Vagina (tissue), 2 donors: Measurements from ENCODE around the gene TRIM5.

Experiments used
- POLR2A ChIP-seq, 2 donors: fragments of 450-650 bp; IDR thresholded peaks; one replicate each; pipeline ENCODE4 v1.6.1; 2017; ENCODE audit warnings: antibody characterized with exemption in 2 of 2, mild to moderate bottlenecking in 2 of 2, moderate library complexity in 2 of 2
- TF ChIP-seq, protein P1 (sequence below), 3 experiments: fragments of 450-650 bp in 2 of 3; fragments of 200-600 bp in 1 of 3; sonication (generic) in 1 of 3; IDR thresholded peaks; one replicate each; pipeline ENCODE4 v1.5.1; 2017 to 2019; ENCODE audit warnings: antibody characterized with exemption in 3 of 3, mild to moderate bottlenecking in 2 of 3, moderate library complexity in 2 of 3

DNA sequence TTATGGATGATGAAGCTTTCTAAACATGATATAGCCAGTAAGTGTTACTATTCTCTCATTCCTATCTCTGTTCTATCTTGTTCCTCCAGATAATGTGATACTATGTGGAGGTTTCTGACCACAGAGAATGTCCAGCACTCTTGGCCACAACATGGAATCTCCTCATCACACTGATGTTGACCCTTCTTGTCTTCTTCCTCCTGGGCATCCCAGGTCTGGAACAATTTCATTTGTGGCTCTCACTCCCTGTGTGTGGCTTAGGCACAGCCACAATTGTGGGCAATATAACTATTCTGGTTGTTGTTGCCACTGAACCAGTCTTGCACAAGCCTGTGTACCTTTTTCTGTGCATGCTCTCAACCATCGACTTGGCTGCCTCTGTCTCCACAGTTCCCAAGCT lies 41.5 kb upstream of the TRIM5 start:
- TF ChIP-seq, protein P1, sequence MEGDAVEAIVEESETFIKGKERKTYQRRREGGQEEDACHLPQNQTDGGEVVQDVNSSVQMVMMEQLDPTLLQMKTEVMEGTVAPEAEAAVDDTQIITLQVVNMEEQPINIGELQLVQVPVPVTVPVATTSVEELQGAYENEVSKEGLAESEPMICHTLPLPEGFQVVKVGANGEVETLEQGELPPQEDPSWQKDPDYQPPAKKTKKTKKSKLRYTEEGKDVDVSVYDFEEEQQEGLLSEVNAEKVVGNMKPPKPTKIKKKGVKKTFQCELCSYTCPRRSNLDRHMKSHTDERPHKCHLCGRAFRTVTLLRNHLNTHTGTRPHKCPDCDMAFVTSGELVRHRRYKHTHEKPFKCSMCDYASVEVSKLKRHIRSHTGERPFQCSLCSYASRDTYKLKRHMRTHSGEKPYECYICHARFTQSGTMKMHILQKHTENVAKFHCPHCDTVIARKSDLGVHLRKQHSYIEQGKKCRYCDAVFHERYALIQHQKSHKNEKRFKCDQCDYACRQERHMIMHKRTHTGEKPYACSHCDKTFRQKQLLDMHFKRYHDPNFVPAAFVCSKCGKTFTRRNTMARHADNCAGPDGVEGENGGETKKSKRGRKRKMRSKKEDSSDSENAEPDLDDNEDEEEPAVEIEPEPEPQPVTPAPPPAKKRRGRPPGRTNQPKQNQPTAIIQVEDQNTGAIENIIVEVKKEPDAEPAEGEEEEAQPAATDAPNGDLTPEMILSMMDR (IDR thresholded peaks at IDR 0.05) = no peak
- TF ChIP-seq POLR2A (IDR thresholded peaks at IDR 0.05) = no peak
